NCI-H226 (cell line): ENCODE data around the gene ECEL1.
"Not testable (repeated sequence)": the region's sequence is repeated elsewhere in the genome, so short reads cannot be mapped to it uniquely, and the experiment has no call there.

Experiments
- DNase-seq: peaks from one replicate; pipeline ENCODE4 v3.0.0-alpha.2; 2015

The ECEL1 gene

GRCh38 chr2:232458051-232458660, 29.5 kb downstream of the ECEL1 start:
- no peak for DNase-seq

GRCh38 chr2:232457121-232458011, 30.3 kb downstream of the ECEL1 start:
- DNase-seq = no peak

GRCh38 chr2:232456296-232457120, 31.1 kb downstream of the ECEL1 start:
- DNase-seq = no peak

- DNase-seq = peak; percentile 33
These were observed 32.0 kb downstream of the ECEL1 start, which contains the start of gene ALPI for GRCh38 chr2:232455426-232456255. ALPI (plus strand) TSS chr2:232456153; CDS start chr2:232456200, 47 bp downstream.

GRCh38 chr2:232454630-232455029, 33.0 kb downstream of the ECEL1 start:
- DNase-seq = no peak

- not testable (repeated sequence) for DNase-seq
These were observed 36.0 kb downstream of the ECEL1 start for GRCh38 chr2:232451645-232452044.

- DNase-seq = no peak
These were observed 37.7 kb downstream of the ECEL1 start for GRCh38 chr2:232449964-232450363.

- no peak for DNase-seq
These were observed 39.3 kb downstream of the ECEL1 start for GRCh38 chr2:232448304-232448690.

GRCh38 chr2:232447638-232448303, 39.9 kb downstream of the ECEL1 start:
- no peak for DNase-seq

GRCh38 chr2:232447091-232447620, 40.5 kb downstream of the ECEL1 start:
- no peak for DNase-seq

- DNase-seq = not testable (repeated sequence)
These were observed 41.3 kb downstream of the ECEL1 start for GRCh38 chr2:232446266-232446777.

GRCh38 chr2:232445149-232445885, 42.3 kb downstream of the ECEL1 start:
- not testable (repeated sequence) for DNase-seq

GRCh38 chr2:232444409-232445148, 43.1 kb downstream of the ECEL1 start:
- DNase-seq = peak; percentile 59

- not testable (repeated sequence) for DNase-seq
These were observed 43.8 kb downstream of the ECEL1 start for GRCh38 chr2:232443669-232444408.

GRCh38 chr2:232443047-232443446, 44.6 kb downstream of the ECEL1 start:
- DNase-seq = not testable (repeated sequence)

GRCh38 chr2:232442431-232442830, 45.2 kb downstream of the ECEL1 start:
- not testable (repeated sequence) for DNase-seq

- DNase-seq = not testable (repeated sequence)
These were observed 45.7 kb downstream of the ECEL1 start for GRCh38 chr2:232441922-232442321.

GRCh38 chr2:232441147-232441651, 46.4 kb downstream of the ECEL1 start:
- DNase-seq = no peak
